ENCODE results near the gene CERKL.

CERKL gene

GRCh38 chr2:181623159-181623558, 33.7 kb downstream of the CERKL start:
- DNase-seq: no peak

- no peak for DNase-seq
Measured at GRCh38 chr2:181621779-181622490, 35.0 kb downstream of the CERKL start.

- no peak for DNase-seq
Measured at GRCh38 chr2:181619516-181619915, 37.4 kb downstream of the CERKL start.

- DNase-seq: no peak
Measured at GRCh38 chr2:181616715-181617114, 40.2 kb downstream of the CERKL start.

- no peak for DNase-seq
Measured at GRCh38 chr2:181614874-181615638, 41.8 kb downstream of the CERKL start.

GRCh38 chr2:181613241-181613640, 43.7 kb downstream of the CERKL start:
- no peak for DNase-seq

GRCh38 chr2:181607629-181608590, 49.0 kb downstream of the CERKL start:
- no peak for DNase-seq

GRCh38 chr2:181605889-181606837, 50.7 kb downstream of the CERKL start:
- no peak for DNase-seq

GRCh38 chr2:181602017-181602416, 54.9 kb downstream of the CERKL start:
- DNase-seq: no peak

- DNase-seq: no peak
Measured at GRCh38 chr2:181596556-181596955, 60.3 kb downstream of the CERKL start.

GRCh38 chr2:181594322-181594721, 62.6 kb downstream of the CERKL start:
- no peak for DNase-seq

- no peak for DNase-seq
Measured at GRCh38 chr2:181589779-181590178, 67.1 kb downstream of the CERKL start.

GRCh38 chr2:181588546-181588945, 68.4 kb downstream of the CERKL start:
- no peak for DNase-seq

GRCh38 chr2:181586569-181587081, 70.3 kb downstream of the CERKL start:
- DNase-seq: peak in 1 of 2 experiments; percentile 5

GRCh38 chr2:181585732-181586131, 71.2 kb downstream of the CERKL start:
- no peak for DNase-seq

GRCh38 chr2:181581534-181581933, 75.4 kb downstream of the CERKL start:
- DNase-seq: no peak

GRCh38 chr2:181578829-181579228, 78.1 kb downstream of the CERKL start:
- no peak for DNase-seq

GRCh38 chr2:181576431-181576830, 80.5 kb downstream of the CERKL start:
- DNase-seq: no peak

GRCh38 chr2:181575650-181576025, 81.3 kb downstream of the CERKL start:
- DNase-seq: no peak

GRCh38 chr2:181575024-181575649, 81.8 kb downstream of the CERKL start:
- no peak for DNase-seq

- DNase-seq: no peak
Measured at GRCh38 chr2:181574321-181574720, 82.6 kb downstream of the CERKL start.

Measured in SHP77 (cell line).